ENCODE results near the gene DAND5.
A peak's percentile ranks its signal among the peaks of the same experiment; 100 is the strongest.
"Not testable (repeated sequence)": the region's sequence is repeated elsewhere in the genome, so short reads cannot be mapped to it uniquely, and the experiment has no call there.

The DAND5 gene

DNA sequence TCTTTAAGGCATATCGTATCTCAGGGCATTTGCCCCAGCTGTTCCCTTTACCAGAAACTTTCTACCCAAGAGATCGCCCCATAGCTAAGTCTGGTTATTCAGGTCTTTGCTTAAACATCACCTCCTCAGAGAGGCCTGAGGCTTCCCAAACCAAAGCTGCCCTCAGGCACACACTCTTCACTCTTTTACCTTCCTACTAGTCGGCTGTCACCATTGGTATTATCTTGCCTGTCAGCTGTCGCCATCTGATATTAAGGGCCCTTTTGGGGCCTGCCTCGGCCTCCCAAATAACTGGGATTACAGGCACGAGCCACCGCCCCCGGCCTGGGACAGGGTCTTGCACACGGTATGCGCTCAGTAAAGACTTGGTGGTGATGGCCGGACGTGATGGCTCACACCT, 13.4 kb upstream of the DAND5 start:
- H3K9me3 ChIP-seq (ENCODE audit: control insufficient read depth, low read length), result no peaks in the 10 kb centered on the region
- peaks cover 32% of the 10 kb centered on the region for H3K36me3 ChIP-seq (ENCODE audit: control insufficient read depth, insufficient read depth, low read length, severe bottlenecking)
- no peaks in the 10 kb centered on the region for H3K27me3 ChIP-seq (replicated peaks; ENCODE audit: control insufficient read depth, insufficient read depth, low read length)
- no peak for DNase-seq (ENCODE audit: low read depth)
- peak overlapping the region; percentile 100 for H3K4me3 ChIP-seq (ENCODE audit: low read length)
- peaks cover 34% of the 10 kb centered on the region for H3K4me1 ChIP-seq (ENCODE audit: control insufficient read depth, insufficient read depth, low read length)
- H3K9ac ChIP-seq (ENCODE audit: low read length), result peak overlapping the region; percentile 97

DNA sequence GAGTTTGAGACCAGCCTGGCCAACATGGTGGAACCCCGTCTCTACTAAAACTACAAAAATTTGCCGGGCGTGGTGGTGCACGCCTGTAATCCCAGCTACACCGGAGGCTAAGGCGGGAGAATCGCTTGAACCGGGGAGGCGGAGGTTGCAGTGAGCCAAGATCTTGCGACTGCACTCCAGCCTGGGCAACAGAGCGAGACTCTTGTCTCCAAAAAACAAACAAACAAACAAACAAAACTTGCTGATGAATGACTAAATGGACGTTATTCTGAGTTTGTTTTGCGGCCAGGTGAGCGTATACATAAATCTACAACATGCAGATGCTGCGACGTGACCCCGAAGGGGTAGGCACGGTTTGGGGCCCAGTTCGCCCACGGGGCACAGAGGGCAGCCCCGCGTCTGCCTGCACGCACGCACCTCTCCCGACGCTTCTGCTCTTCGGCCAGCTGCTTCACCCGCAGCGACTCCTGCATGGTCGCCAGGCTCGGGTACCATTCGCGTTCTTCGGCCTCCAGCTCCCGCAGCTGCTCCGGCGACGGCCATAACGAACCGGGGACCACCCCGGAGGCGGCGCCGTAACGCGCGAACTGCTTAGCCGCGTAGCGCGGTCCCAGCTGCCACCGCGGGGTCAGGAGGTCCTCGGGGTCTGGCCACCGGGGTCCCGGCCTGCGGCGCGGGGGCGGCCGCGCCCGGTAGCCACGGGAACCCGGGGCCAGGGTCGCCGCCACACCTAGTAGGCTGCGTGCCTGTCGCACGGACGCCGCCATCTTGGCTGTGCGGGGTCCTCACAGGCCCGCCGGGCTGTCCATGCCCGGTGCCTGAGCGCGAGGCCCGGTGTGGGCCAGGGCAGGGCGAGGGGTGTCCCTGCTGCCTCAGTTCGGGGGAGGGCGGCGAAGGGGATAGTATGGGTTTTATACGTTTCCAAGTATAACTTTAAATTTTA, 12.7 kb upstream of the DAND5 start, which contains the start of gene GADD45GIP1:
TSS of gene GADD45GIP1 (minus strand) at position 778 of the 943 bp plus-strand sequence. CDS start at position 767, 11 bp downstream.
- DNase-seq (ENCODE audit: low read depth), result peak; percentile 87
- H3K4me1 ChIP-seq (ENCODE audit: control insufficient read depth, insufficient read depth, low read length), result peaks cover 34% of the 10 kb centered on the region
- no peaks in the 10 kb centered on the region for H3K9me3 ChIP-seq (ENCODE audit: control insufficient read depth, low read length)
- no peaks in the 10 kb centered on the region for H3K27me3 ChIP-seq (replicated peaks; ENCODE audit: control insufficient read depth, insufficient read depth, low read length)
- H3K9ac ChIP-seq (ENCODE audit: low read length), result peak within 1 kb of the TSS; percentile 97
- peak within 1 kb of the TSS; percentile 100 for H3K4me3 ChIP-seq (ENCODE audit: low read length)
- peaks cover 26% of the 10 kb centered on the region for H3K36me3 ChIP-seq (ENCODE audit: control insufficient read depth, insufficient read depth, low read length, severe bottlenecking)

DNA sequence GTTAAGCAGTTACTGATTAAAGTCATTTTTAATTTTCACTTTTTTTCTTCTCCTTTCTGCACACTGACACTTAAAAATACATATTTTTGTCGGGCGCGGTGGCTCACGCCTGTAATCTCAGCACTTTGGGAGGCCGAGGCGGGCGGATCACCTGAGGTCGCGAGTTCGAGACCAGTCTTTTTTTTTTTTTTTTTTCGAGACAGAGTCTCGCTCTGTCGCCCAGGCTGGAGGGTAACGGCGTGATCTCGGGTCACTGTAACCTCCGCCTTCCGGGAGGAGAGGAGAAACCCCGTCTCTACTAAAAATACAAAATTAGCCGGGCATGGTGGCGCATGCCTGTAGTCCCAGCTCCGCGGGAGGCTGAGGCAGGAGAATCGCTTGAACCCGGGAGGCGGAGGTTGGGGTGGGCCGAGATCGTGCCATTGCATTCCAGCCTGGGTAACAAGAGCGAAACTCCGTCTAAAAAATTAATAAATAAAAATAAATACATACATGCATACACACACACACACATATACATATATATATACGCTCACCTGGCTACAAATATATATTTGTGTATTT, 11.9 kb upstream of the DAND5 start:
- Histone ChIP-seq H3K9ac (ENCODE audit: low read length) (peak overlapping the region; percentile 97), H3K4me1 (ENCODE audit: control insufficient read depth, insufficient read depth, low read length) (peaks cover 33% of the 10 kb centered on the region), H3K4me3 (ENCODE audit: low read length) (peak overlapping the region; percentile 100), H3K36me3 (ENCODE audit: control insufficient read depth, insufficient read depth, low read length, severe bottlenecking) (peaks cover 19% of the 10 kb centered on the region)
- H3K9me3 ChIP-seq (ENCODE audit: control insufficient read depth, low read length); H3K27me3 ChIP-seq (replicated peaks; ENCODE audit: control insufficient read depth, insufficient read depth, low read length); DNase-seq (ENCODE audit: low read depth): not testable (repeated sequence)

DNA sequence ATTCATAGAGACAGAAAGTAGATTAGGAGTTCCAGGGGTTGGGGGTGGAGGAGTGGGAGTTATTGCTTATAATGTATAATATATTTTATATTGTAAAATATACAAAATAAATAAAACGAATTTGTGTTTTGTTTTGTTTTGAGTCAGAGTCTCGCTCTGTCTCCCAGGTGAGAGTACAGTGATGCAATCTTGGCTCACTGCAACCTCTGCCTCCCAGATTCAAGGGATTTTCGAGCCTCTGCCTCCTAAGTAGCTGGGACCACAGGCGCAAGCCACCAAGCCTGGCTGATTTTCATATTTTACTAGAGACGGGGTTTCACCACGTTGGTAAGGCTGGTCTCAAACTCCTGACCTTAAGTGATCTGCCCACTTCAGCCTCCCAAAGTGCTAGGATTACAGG, 9.9 kb upstream of the DAND5 start:
- no peak overlapping the region for H3K4me3 ChIP-seq (ENCODE audit: low read length)
- H3K9me3 ChIP-seq (ENCODE audit: control insufficient read depth, low read length), result no peaks in the 10 kb centered on the region
- peaks cover 14% of the 10 kb centered on the region for H3K4me1 ChIP-seq (ENCODE audit: control insufficient read depth, insufficient read depth, low read length)
- H3K27me3 ChIP-seq (replicated peaks; ENCODE audit: control insufficient read depth, insufficient read depth, low read length), result no peaks in the 10 kb centered on the region
- no peak for DNase-seq (ENCODE audit: low read depth)
- H3K36me3 ChIP-seq (ENCODE audit: control insufficient read depth, insufficient read depth, low read length, severe bottlenecking), result peaks cover 8% of the 10 kb centered on the region
- no peak overlapping the region for H3K9ac ChIP-seq (ENCODE audit: low read length)

DNA sequence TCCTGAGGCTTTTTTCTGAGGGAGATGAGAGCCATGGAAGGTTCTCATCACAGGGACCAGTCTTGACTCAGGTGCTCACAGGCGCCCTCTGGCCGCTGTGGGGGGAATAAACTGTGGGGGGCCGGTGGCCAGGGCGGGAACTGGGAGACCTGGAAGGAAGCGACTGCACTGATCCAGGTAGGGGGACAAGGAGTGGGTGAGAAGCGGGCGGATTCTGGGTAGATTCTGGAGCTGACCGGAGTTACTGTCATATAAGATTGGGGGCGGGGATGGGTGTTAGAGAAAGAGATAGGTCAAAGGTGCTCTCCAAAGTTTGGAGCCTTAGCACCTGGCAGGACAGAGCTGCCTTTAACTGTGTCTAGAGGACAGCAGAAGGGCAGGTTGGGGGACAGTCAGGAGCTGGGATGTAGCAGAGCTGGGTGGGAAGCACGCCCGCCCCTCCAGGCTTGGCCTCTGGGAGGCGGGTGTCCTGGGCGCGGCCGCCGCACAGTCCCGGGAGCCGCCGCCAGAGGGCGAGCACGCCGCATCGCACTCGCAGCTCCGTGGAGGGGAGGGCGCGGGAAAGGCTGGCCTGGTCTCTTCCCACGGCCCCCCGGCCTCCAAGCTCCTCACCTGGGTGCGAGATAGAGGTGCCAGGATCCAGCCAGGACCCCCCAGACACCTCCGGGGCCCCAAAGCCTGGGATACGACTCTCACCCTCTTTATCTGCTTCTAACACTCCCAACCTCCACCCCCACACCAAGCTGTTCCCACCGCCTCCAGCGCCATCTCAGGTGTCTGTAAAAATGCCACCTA, 4.2 kb upstream of the DAND5 start:
- Histone ChIP-seq H3K36me3 (ENCODE audit: control insufficient read depth, insufficient read depth, low read length, severe bottlenecking) (no peaks in the 10 kb centered on the region), H3K9me3 (ENCODE audit: control insufficient read depth, low read length) (no peaks in the 10 kb centered on the region), H3K9ac (ENCODE audit: low read length) (peak overlapping the region; percentile 70), H3K4me1 (ENCODE audit: control insufficient read depth, insufficient read depth, low read length) (peaks cover 12% of the 10 kb centered on the region), H3K4me3 (ENCODE audit: low read length) (peak overlapping the region; percentile 75), H3K27me3 (replicated peaks; ENCODE audit: control insufficient read depth, insufficient read depth, low read length) (no peaks in the 10 kb centered on the region)
- peak; percentile 85 for DNase-seq (ENCODE audit: low read depth)

DNA sequence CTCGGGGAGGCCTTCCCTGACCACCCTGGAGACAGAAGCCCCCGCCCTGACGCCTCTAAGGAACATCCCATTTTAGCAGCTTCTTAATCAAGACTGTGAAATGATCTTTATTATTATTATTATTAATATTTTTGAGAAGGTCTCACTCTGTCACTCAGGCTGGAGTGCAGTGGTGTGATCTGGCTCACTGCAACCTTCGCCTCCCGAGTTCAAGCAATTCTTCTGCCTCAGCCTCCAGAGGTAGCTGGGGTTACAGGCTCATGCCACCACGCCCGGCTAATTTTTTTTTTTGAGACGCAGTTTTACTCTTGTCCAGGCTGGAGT, 3.6 kb upstream of the DAND5 start:
- H3K4me3 ChIP-seq (ENCODE audit: low read length), result peak overlapping the region; percentile 75

DNA sequence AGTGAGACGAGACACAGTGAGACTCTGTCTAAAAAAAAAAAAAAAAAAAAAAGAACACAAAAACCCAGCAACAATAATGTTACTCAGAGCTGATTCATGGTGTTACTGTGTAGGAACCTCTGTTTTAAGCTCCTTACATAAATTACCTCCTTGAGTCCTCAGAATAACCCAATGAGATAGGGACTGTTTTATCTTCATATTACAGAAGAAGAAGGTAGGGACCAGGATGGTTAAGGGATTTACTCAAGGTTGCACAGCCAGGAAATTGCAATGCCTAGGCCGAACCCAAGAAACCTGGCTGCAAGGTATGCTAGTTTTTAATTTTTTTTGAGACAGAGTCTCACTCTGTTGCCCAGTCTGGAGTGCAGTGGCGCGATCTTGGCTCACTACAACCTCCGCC, 1.5 kb upstream of the DAND5 start:
- Histone ChIP-seq H3K4me3 (ENCODE audit: low read length) (no peak overlapping the region), H3K9ac (ENCODE audit: low read length) (no peak overlapping the region), H3K36me3 (ENCODE audit: control insufficient read depth, insufficient read depth, low read length, severe bottlenecking) (no peaks in the 10 kb centered on the region), H3K4me1 (ENCODE audit: control insufficient read depth, insufficient read depth, low read length) (peaks cover 12% of the 10 kb centered on the region), H3K27me3 (replicated peaks; ENCODE audit: control insufficient read depth, insufficient read depth, low read length) (no peaks in the 10 kb centered on the region), H3K9me3 (ENCODE audit: control insufficient read depth, low read length) (no peaks in the 10 kb centered on the region)
- no peak for DNase-seq (ENCODE audit: low read depth)

More for the DNA sequence above, 3.6 kb upstream of the DAND5 start:
- DNase-seq (ENCODE audit: low read depth), result no peak
- Histone ChIP-seq H3K4me1 (ENCODE audit: control insufficient read depth, insufficient read depth, low read length) (peaks cover 12% of the 10 kb centered on the region), H3K36me3 (ENCODE audit: control insufficient read depth, insufficient read depth, low read length, severe bottlenecking) (no peaks in the 10 kb centered on the region), H3K9ac (ENCODE audit: low read length) (peak overlapping the region; percentile 70), H3K27me3 (replicated peaks; ENCODE audit: control insufficient read depth, insufficient read depth, low read length) (no peaks in the 10 kb centered on the region), H3K9me3 (ENCODE audit: control insufficient read depth, low read length) (no peaks in the 10 kb centered on the region)

DNA sequence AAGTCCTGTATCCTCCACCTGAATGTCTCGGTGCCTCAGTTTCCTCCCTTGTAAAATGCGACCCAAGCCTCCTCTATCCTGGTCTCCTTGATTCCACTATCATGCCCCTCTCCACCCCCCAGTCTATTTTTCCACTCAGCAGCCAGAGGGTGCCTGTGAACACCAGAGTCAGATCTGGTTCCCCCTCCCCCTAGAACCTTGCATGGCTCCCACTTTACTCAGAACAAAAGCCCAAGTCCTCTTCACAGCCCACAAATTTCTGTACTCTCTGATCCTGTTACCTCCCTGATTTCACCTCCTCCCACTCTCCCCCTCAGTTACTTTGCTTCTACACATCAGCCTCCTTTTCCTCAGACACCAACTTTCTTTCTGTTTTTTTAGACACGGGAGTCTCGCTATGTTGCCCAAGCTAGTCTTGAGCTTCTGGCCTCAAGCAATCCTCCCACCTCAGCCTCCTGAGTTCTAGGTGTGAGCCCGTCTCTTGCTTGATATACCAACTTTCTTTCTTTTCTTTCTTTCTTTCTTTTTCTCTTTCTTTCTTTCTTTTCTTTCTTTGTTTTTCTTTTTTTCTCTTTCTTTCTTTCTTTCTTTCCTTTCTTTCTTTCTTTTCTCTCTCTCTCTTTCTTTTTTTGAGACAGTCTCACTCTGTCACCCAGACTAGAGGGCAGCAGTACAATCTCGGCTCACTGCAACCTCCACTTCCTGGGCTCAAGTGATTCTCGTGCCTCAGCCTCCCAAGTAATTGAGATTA, 869 bp downstream of the DAND5 start:
- no peak overlapping the region for H3K4me3 ChIP-seq (ENCODE audit: low read length)
- peaks cover 8% of the 10 kb centered on the region for H3K4me1 ChIP-seq (ENCODE audit: control insufficient read depth, insufficient read depth, low read length)
- no peak overlapping the region for H3K9ac ChIP-seq (ENCODE audit: low read length)
- no peaks in the 10 kb centered on the region for H3K36me3 ChIP-seq (ENCODE audit: control insufficient read depth, insufficient read depth, low read length, severe bottlenecking)
- H3K27me3 ChIP-seq (replicated peaks; ENCODE audit: control insufficient read depth, insufficient read depth, low read length), result no peaks in the 10 kb centered on the region
- H3K9me3 ChIP-seq (ENCODE audit: control insufficient read depth, low read length), result no peaks in the 10 kb centered on the region
- no peak for DNase-seq (ENCODE audit: low read depth)

DNA sequence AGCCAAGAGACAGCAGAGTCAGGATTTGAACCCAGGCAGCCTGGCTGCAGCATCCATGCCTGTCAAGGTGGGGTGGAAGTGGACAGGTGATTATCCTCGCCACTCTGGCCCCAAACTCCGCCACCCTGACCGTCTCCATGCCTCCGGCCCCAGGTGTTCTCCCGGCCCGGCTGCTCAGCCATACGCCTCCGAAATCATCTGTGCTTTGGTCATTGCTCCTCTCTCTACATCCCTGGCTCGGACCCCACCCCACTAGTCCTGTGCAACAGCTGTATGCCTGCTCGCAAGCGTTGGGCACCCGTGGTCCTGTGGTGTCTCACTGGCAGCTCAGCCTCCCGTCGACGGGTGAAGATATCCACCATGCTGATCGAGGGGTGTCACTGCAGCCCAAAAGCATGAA, 3.9 kb downstream of the DAND5 start:
- Histone ChIP-seq H3K36me3 (ENCODE audit: control insufficient read depth, insufficient read depth, low read length, severe bottlenecking) (no peaks in the 10 kb centered on the region), H3K4me3 (ENCODE audit: low read length) (no peak overlapping the region), H3K27me3 (replicated peaks; ENCODE audit: control insufficient read depth, insufficient read depth, low read length) (no peaks in the 10 kb centered on the region), H3K9me3 (ENCODE audit: control insufficient read depth, low read length) (no peaks in the 10 kb centered on the region), H3K4me1 (ENCODE audit: control insufficient read depth, insufficient read depth, low read length) (peaks cover 8% of the 10 kb centered on the region), H3K9ac (ENCODE audit: low read length) (no peak overlapping the region)
- no peak for DNase-seq (ENCODE audit: low read depth)

DNA sequence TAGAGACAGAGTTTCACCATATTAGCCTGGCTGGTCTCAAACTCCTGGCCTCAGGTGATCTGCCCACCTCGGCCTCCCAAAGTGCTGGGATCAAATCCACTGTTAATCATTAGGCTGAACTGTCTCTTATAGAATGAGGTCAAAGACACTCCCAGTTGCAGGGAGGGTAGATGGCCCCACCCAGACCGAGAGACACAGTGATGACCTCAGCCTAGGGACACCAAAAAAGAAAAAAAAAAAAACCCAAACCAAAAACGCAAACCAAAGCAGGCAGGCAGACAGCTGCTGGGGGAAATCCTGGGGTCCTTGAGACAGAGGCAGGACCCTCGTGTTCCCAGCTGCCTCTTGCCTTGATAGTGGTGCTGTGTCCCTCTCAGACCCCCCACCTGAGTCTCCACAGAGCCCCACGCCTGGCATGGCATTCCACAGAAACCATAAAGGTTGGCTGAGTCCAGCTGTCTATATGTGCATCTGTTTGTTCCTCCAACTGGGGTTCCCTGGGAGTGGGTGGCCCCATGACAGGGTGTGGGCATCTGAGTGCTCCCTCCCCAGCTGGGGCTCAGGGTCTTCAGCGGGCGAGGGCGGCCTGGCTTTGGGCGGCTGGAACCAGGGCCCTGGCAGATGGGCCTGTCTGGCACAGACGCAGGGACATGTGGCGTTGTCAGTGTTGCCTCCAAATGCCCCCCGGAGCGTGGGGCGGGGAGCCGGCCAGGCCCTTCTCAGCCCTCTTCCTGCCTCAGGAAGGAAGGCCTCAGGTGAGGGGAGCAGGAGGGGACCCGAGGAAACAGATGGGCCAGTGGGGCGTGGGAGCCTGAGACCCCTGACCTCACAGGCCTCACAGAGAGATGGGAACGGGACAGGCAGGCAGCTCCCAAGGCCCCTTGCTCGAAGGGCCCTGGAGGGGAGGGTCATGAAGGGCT, 5.2 kb downstream of the DAND5 start:
- no peaks in the 10 kb centered on the region for H3K9me3 ChIP-seq (ENCODE audit: control insufficient read depth, low read length)
- peaks cover 5% of the 10 kb centered on the region for H3K4me1 ChIP-seq (ENCODE audit: control insufficient read depth, insufficient read depth, low read length)
- no peaks in the 10 kb centered on the region for H3K27me3 ChIP-seq (replicated peaks; ENCODE audit: control insufficient read depth, insufficient read depth, low read length)
- no peak for DNase-seq (ENCODE audit: low read depth)
- no peaks in the 10 kb centered on the region for H3K36me3 ChIP-seq (ENCODE audit: control insufficient read depth, insufficient read depth, low read length, severe bottlenecking)
- H3K4me3 ChIP-seq (ENCODE audit: low read length), result no peak overlapping the region
- no peak overlapping the region for H3K9ac ChIP-seq (ENCODE audit: low read length)
